Thoracic aorta (tissue), 2 donors: ENCODE measurements around the gene SLC7A14. TPM values are rescaled to one million over a fixed set of nuclear protein-coding genes. Genes with fewer than 3 reads are reported as not detected.

Experiments used
- ATAC-seq: fragments of 150-250 bp; one replicate; pipeline ENCODE4 v1.8.0; 2017; ENCODE audit warnings: low read depth; ENCODE audit not compliant: insufficient number of reproducible peaks, low FRiP score
- DNase-seq: peaks from one replicate; pipeline ENCODE4 v3.0.0-alpha.2; 2020; ENCODE audit warnings: low spot score
- H3K27ac ChIP-seq, 2 donors: fragments of 200-600 bp; sonication (generic); 1 replicate in 1 of 2; 2 replicates in 1 of 2; pipeline ENCODE4 v1.5.1; 2016; ENCODE audit warnings: mild to moderate bottlenecking in 2 of 2, moderate library complexity in 2 of 2
- H3K27me3 ChIP-seq: fragments of 200-600 bp; sonication (generic); replicated peaks from 2 replicates; pipeline ENCODE4 v1.6.0; 2016; ENCODE audit warnings: mild to moderate bottlenecking; ENCODE audit not compliant: insufficient read depth
- H3K36me3 ChIP-seq: fragments of 200-600 bp; sonication (generic); one replicate; pipeline ENCODE4 v1.5.1; 2016
- H3K4me1 ChIP-seq, 2 donors: fragments of 200-600 bp; sonication (generic); 1 replicate in 1 of 2; 2 replicates in 1 of 2; pipeline versions ENCODE4 v1.5.1 to v1.6.0; 2016; ENCODE audit warnings: low read depth in 2 of 2, mild to moderate bottlenecking in 1 of 2; ENCODE audit not compliant: control insufficient read depth in 1 of 2
- H3K4me3 ChIP-seq: fragments of 200-600 bp; sonication (generic); 2 replicates; pipeline ENCODE4 v1.5.1; 2016; ENCODE audit warnings: mild to moderate bottlenecking
- H3K9me3 ChIP-seq: fragments of 200-600 bp; sonication (generic); 2 replicates; pipeline ENCODE4 v1.5.1; 2016
- total RNA-seq, 2 donors: library from RNA; depleted of rRNA; stranded (reverse); fragments of >200 nt; gene quantifications; one replicate each; pipeline versions ENCODE4 v1.1.0 to v1.2.3, GENCODE V29; 2016
- TF ChIP-seq, protein P1 (sequence below): fragments of 200-600 bp; sonication (generic); IDR thresholded peaks from one replicate; pipeline ENCODE4 v1.5.1; 2019; ENCODE audit warnings: antibody characterized with exemption

The SLC7A14 gene
- total RNA-seq, 2 donors from 2014 or later = not detected

DNA sequence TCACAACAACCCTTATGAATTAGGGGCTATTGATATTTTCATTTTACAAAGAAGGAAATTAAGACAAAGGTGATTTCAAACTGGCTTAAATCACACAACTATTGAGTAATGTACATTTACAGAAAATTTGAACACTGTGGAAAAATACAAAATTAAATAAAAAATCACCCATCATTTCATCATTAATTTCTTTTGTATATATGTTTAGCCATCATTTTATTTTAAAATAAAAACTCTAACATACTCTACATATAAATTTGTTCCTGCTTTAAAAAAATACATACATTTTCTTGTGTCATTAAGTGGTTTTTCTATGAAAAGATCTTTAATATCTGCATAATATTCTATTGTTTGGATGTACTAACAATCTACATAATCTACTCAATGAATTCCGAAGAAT is 147.0 kb downstream of the SLC7A14 start:
- Histone ChIP-seq H3K27ac (no peak overlapping the region), H3K27me3 (no peaks in the 10 kb centered on the region), H3K4me3 (no peak overlapping the region), H3K4me1 (no peaks in the 10 kb centered on the region), H3K9me3 (no peaks in the 10 kb centered on the region), H3K36me3 (no peaks in the 10 kb centered on the region)
- DNase-seq (no peak), ATAC-seq (no peak)
- TF ChIP-seq, protein P1, sequence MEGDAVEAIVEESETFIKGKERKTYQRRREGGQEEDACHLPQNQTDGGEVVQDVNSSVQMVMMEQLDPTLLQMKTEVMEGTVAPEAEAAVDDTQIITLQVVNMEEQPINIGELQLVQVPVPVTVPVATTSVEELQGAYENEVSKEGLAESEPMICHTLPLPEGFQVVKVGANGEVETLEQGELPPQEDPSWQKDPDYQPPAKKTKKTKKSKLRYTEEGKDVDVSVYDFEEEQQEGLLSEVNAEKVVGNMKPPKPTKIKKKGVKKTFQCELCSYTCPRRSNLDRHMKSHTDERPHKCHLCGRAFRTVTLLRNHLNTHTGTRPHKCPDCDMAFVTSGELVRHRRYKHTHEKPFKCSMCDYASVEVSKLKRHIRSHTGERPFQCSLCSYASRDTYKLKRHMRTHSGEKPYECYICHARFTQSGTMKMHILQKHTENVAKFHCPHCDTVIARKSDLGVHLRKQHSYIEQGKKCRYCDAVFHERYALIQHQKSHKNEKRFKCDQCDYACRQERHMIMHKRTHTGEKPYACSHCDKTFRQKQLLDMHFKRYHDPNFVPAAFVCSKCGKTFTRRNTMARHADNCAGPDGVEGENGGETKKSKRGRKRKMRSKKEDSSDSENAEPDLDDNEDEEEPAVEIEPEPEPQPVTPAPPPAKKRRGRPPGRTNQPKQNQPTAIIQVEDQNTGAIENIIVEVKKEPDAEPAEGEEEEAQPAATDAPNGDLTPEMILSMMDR = no peak

DNA sequence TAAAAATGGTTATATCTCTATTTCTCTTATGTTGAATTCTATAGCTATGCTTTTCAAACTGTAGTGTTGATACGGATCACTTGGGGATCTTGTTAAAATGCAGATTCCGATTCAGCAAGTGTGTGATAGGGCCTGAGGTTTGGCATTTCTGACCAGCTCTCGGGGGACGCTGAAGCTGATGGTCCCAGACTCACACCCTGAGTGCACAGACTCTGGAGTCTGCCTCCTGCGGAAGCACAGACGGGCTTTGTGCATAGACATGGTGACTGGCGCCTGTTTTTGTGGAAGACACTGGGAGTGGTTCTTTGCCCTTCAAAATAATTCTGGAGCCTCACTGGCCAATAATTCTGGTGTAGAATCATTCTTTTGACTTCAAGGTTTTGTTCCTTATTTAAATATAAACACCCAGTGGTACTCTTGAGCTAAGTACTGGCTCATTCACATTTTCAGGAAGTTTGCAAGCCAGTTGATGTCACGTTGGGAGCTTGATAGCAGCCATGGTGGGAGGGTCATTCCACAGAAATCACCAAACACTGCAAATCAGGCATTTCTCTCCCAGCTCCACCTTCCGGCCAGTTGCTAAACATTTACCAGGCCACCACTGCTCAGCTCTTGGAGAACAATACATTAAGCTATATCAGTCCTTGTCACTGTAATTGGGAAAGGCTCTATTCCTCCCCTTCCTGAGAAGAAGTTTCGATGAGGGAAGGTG is 148.0 kb downstream of the SLC7A14 start:
- Histone ChIP-seq H3K27me3 (no peaks in the 10 kb centered on the region), H3K4me3 (no peak overlapping the region), H3K9me3 (no peaks in the 10 kb centered on the region), H3K27ac (no peak overlapping the region), H3K4me1 (no peaks in the 10 kb centered on the region), H3K36me3 (no peaks in the 10 kb centered on the region)
- no peak for ATAC-seq
- TF ChIP-seq, protein P1 = no peak
- DNase-seq = no peak

DNA sequence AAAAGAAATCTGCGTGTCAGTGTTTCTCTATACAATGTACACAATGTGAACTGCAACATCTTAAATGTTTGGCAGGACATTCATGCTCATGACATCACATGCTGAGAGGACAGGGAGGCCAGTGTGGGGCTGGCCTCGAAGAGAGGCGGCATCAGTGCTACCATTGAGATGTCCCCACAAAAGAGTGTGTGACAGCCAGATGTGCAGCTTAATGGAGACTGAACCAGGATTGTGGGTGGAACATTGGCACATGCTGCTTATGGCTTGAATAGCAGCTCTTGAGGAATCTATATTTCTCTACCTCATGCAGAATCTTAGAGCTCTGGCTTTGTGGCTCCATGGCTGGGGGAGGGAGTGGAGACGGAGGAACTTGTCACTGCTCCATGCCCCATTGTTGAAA is 148.7 kb downstream of the SLC7A14 start:
- TF ChIP-seq, protein P1 = no peak
- DNase-seq (no peak), ATAC-seq (no peak)

DNA sequence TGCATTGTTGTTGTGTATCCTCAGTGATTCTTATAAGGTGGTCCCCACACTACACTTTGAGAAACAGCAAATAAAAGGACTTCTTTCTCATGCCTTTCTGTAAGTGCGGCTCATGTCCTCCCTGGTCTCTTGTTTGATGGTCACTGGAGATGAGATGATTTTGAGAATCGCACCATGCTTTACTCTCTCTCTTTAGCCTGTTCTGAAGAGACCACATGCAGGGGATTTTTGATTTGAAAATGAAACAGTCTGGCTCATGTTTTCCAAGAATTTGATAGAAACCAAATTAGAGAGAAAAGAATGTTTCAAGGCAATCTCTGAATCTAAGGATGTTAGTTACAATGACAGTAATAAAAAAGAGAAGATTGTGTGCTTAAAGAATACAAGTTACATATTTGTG is 149.2 kb downstream of the SLC7A14 start:
- TF ChIP-seq, protein P1 = no peak
- Histone ChIP-seq H3K4me3 (no peak overlapping the region), H3K27ac (no peak overlapping the region), H3K9me3 (no peaks in the 10 kb centered on the region), H3K4me1 (no peaks in the 10 kb centered on the region), H3K27me3 (no peaks in the 10 kb centered on the region), H3K36me3 (no peaks in the 10 kb centered on the region)
- ATAC-seq = no peak
- DNase-seq = no peak

More for the DNA sequence above, 148.7 kb downstream of the SLC7A14 start:
- no peaks in the 10 kb centered on the region for H3K9me3 ChIP-seq
- no peaks in the 10 kb centered on the region for H3K27me3 ChIP-seq
- no peak overlapping the region for H3K4me3 ChIP-seq
- H3K4me1 ChIP-seq = no peaks in the 10 kb centered on the region
- H3K27ac ChIP-seq = no peak overlapping the region
- H3K36me3 ChIP-seq = no peaks in the 10 kb centered on the region

DNA sequence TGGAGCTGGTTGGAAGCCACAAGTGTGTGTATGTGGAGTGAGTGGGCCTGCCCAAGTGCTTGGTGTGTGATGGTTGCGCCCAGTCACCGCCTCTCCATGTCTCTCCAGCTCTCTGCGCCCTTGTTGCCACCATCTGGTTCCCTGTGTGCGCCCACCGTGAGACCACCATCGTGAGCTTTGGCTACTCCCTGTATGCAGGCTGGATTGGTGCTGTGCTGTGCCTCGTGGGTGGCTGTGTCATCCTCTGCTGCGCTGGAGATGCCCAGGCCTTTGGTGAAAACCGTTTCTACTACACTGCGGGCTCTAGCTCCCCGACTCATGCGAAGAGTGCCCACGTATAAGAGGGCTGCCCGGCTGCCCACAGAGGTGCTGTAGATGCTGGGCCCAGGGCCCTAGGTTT is 153.5 kb downstream of the SLC7A14 start:
- Histone ChIP-seq H3K27ac (no peak overlapping the region), H3K36me3 (no peaks in the 10 kb centered on the region), H3K4me1 (no peaks in the 10 kb centered on the region), H3K4me3 (no peak overlapping the region), H3K9me3 (no peaks in the 10 kb centered on the region), H3K27me3 (no peaks in the 10 kb centered on the region)
- TF ChIP-seq, protein P1 = no peak
- no peak for DNase-seq
- ATAC-seq = no peak
